Cerebellar nuclear complex (tissue), 1 donor: Measurements from ENCODE around the gene NME2.
"Not testable (repeated sequence)": the region's sequence is repeated elsewhere in the genome, so short reads cannot be mapped to it uniquely, and the experiment has no call there.

Experiments
- DNase-seq, 2 experiments: peaks; one replicate each; lab custom pipeline; 2025; lab: John Stamatoyannopoulos, UW

NME2 gene

GRCh38 chr17:51153210-51154072, 12.8 kb upstream of the NME2 start, which contains the start of gene NME1:
Gene NME1 (plus strand): TSS chr17:51153559. CDS start chr17:51155655, 2,096 bp downstream.
- DNase-seq = peak; percentile 91 to 94

GRCh38 chr17:51154176-51154575, 12.0 kb upstream of the NME2 start:
- no peak for DNase-seq

- no peak for DNase-seq
Measured at GRCh38 chr17:51155416-51155815, 10.8 kb upstream of the NME2 start.

GRCh38 chr17:51159604-51160003, 6.6 kb upstream of the NME2 start:
- DNase-seq = no peak

GRCh38 chr17:51161541-51161940, 4.7 kb upstream of the NME2 start:
- DNase-seq = no peak

- no peak for DNase-seq
Measured at GRCh38 chr17:51164911-51165679, 1.1 kb upstream of the NME2 start.

- no peak for DNase-seq
Measured at GRCh38 chr17:51165680-51166197, 472 bp upstream of the NME2 start.

- DNase-seq = no peak
Measured at GRCh38 chr17:51166987-51167931, 1.0 kb downstream of the NME2 start.

GRCh38 chr17:51169340-51169739, 3.1 kb downstream of the NME2 start:
- DNase-seq = no peak

- DNase-seq = no peak
Measured at GRCh38 chr17:51170736-51171135, 4.5 kb downstream of the NME2 start.

GRCh38 chr17:51172030-51172429, 5.8 kb downstream of the NME2 start:
- DNase-seq = not testable (repeated sequence)

- no peak for DNase-seq
Measured at GRCh38 chr17:51180486-51180885, 14.3 kb downstream of the NME2 start.

GRCh38 chr17:51184124-51184523, 17.9 kb downstream of the NME2 start:
- no peak for DNase-seq

GRCh38 chr17:51185763-51186332, 19.6 kb downstream of the NME2 start:
- DNase-seq = no peak

- DNase-seq = no peak
Measured at GRCh38 chr17:51188271-51188833, 22.1 kb downstream of the NME2 start.

- DNase-seq = no peak
Measured at GRCh38 chr17:51189162-51189561, 23.0 kb downstream of the NME2 start.

- DNase-seq = no peak
Measured at GRCh38 chr17:51189628-51190027, 23.4 kb downstream of the NME2 start.

GRCh38 chr17:51191895-51192294, 25.7 kb downstream of the NME2 start:
- DNase-seq = no peak

GRCh38 chr17:51197754-51198153, 31.5 kb downstream of the NME2 start:
- no peak for DNase-seq

GRCh38 chr17:51200295-51200694, 34.1 kb downstream of the NME2 start:
- no peak for DNase-seq

- no peak for DNase-seq
Measured at GRCh38 chr17:51200846-51201245, 34.6 kb downstream of the NME2 start.
